Activated T-cell treated with anti-CD3 and anti-CD28 coated beads, Interleukin-2, amount 50 U/mL, for 72 hours (primary cell): ENCODE results near the gene GPC5. TPM values are rescaled to one million over a fixed set of nuclear protein-coding genes. Genes with fewer than 3 reads are reported as not detected.
"Not testable (repeated sequence)": the region's sequence is repeated elsewhere in the genome, so short reads cannot be mapped to it uniquely, and the experiment has no call there.

ENCODE experiments used
- ATAC-seq, 2 donors: fragments of 150-1000 bp; cut with Tn5 transposase; replicated peaks in 1 of 2; 2 replicates each; pipeline ENCODE4 v1.10.0; 2021; ENCODE audit warnings: moderate library complexity in 2 of 2, mild to moderate bottlenecking in 1 of 2
- DNase-seq, 2 donors: peaks; one replicate each; pipeline ENCODE4 v3.0.0; 2021 to 2022; ENCODE audit warnings: mixed read lengths in 1 of 2
- H3K27ac Mint-ChIP-seq: one replicate; pipeline ENCODE4 v1.8.0; 2022; ENCODE audit warnings: mild to moderate bottlenecking, moderate library complexity, mixed read lengths
- H3K27me3 Mint-ChIP-seq: one replicate; pipeline ENCODE4 v1.8.0; 2022; ENCODE audit warnings: low read depth, mixed read lengths
- H3K36me3 Mint-ChIP-seq, 2 donors: one replicate each; pipeline ENCODE4 v1.8.0; 2022; ENCODE audit warnings: mixed read lengths in 2 of 2, mild to moderate bottlenecking in 1 of 2; ENCODE audit not compliant: insufficient read depth in 2 of 2
- H3K4me1 Mint-ChIP-seq: one replicate; pipeline ENCODE4 v1.8.0; 2022; ENCODE audit warnings: low read depth, mixed read lengths
- H3K4me3 Mint-ChIP-seq, 2 donors: one replicate each; pipeline ENCODE4 v1.8.0; 2022; ENCODE audit warnings: mild to moderate bottlenecking in 2 of 2, mixed read lengths in 2 of 2, moderate library complexity in 2 of 2
- H3K9me3 Mint-ChIP-seq, 2 donors: one replicate each; pipeline ENCODE4 v1.8.0; 2022; ENCODE audit warnings: mixed read lengths in 2 of 2
- total RNA-seq, 2 donors: library from RNA; stranded (reverse); gene quantifications; one replicate each; pipeline ENCODE4 v1.2.3, GENCODE V29; 2022

The GPC5 gene
- total RNA-seq, 2 donors from 2014 or later: 0.14 TPM; not detected in 1

DNA sequence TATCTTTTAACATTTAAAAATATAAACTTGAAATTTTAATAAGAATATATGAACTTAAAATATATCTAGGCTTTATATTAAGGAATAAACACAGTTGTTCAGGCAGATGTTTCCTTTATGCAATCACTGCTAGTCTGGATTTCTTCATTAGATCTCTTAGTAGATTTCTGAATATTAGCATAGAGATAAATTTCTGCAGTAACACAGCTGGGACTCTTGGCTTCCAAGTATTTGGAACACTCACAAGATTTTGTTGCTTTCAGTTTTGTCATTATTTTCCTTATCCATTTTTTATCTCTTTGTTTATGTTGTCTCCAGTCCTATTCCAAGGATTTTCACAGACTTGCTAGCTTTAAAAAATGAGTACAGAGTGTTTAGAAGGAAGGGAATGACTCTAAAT lies 857.1 kb downstream of the GPC5 start:
- ATAC-seq (no peak), DNase-seq (no peak)
- H3K27me3 Mint-ChIP-seq: no peaks in the 10 kb centered on the region
- no peaks in the 10 kb centered on the region for H3K36me3 Mint-ChIP-seq
- peaks cover 2 to 4% of the 10 kb centered on the region in 2 donors for H3K9me3 Mint-ChIP-seq
- no peak overlapping the region for H3K4me3 Mint-ChIP-seq
- H3K27ac Mint-ChIP-seq: no peak overlapping the region
- no peaks in the 10 kb centered on the region for H3K4me1 Mint-ChIP-seq

- H3K27me3 Mint-ChIP-seq: no peaks in the 10 kb centered on the region
- no peak overlapping the region for H3K4me3 Mint-ChIP-seq
- no peaks in the 10 kb centered on the region for H3K36me3 Mint-ChIP-seq
- ATAC-seq (no peak), DNase-seq (no peak)
- H3K9me3 Mint-ChIP-seq: peaks cover 3 to 4% of the 10 kb centered on the region in 2 donors
- H3K4me1 Mint-ChIP-seq: no peaks in the 10 kb centered on the region
- no peak overlapping the region for H3K27ac Mint-ChIP-seq
These were observed 857.8 kb downstream of the GPC5 start for GRCh38 chr13:92256211-92256610.

DNA sequence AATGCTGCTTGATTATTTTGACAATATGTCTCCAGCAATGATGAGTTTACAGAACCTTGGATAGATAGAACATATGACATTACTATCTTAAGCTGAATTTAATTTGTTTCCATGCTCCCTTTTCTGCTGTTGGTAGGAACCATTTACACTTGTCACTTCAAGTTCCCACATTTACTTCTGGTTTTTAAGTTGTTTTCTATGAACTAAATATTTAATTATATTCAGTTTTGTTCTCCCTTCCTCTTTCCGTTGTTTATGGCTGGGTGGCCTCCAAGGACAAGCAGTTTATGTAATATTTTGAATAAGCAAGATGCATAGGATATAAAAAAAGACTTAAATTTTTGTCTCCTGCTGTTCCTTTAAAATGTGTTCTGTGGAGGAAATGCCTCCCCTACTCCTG lies 860.6 kb downstream of the GPC5 start:
- DNase-seq (no peak), ATAC-seq (no peak)
- Mint-ChIP-seq H3K9me3 (peaks cover 2 to 3% of the 10 kb centered on the region in 2 donors), H3K27me3 (no peaks in the 10 kb centered on the region), H3K4me3 (no peak overlapping the region), H3K4me1 (no peaks in the 10 kb centered on the region), H3K27ac (no peak overlapping the region), H3K36me3 (no peaks in the 10 kb centered on the region)

GRCh38 chr13:92259523-92259922 lies 861.1 kb downstream of the GPC5 start:
- Mint-ChIP-seq H3K9me3 (peaks cover 2 to 3% of the 10 kb centered on the region in 2 donors), H3K27me3 (no peaks in the 10 kb centered on the region), H3K36me3 (no peaks in the 10 kb centered on the region), H3K4me1 (no peaks in the 10 kb centered on the region), H3K27ac (no peak overlapping the region), H3K4me3 (no peak overlapping the region)
- DNase-seq (no peak), ATAC-seq (no peak)

DNA sequence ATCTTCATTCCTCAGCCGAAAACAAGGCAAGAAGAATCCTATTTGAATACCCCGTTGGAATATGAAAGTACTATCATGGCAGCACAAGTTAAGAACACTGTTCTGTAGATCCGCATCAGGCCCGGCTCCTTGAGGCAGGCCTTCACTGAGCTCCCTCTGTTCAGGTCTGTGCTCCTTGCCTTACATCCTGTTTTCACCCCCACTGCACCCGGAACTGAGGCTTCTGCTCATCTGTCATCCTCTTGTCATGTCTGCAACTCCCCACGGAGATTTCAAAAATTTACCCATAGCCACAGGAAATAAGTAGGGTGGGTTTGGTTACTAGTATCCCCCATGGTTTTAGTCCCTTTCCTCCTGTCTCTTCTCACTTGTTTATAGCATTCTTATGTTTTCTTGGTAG lies 861.9 kb downstream of the GPC5 start:
- no peaks in the 10 kb centered on the region for H3K4me1 Mint-ChIP-seq
- ATAC-seq: no peak
- DNase-seq: no peak
- H3K27me3 Mint-ChIP-seq: no peaks in the 10 kb centered on the region
- H3K4me3 Mint-ChIP-seq: no peak overlapping the region
- no peak overlapping the region for H3K27ac Mint-ChIP-seq
- H3K9me3 Mint-ChIP-seq: peaks cover 2 to 4% of the 10 kb centered on the region in 2 donors
- H3K36me3 Mint-ChIP-seq: no peaks in the 10 kb centered on the region

- Mint-ChIP-seq H3K9me3 (peaks cover 2 to 6% of the 10 kb centered on the region in 2 donors), H3K27me3 (no peaks in the 10 kb centered on the region), H3K4me3 (no peak overlapping the region), H3K27ac (no peak overlapping the region), H3K4me1 (no peaks in the 10 kb centered on the region), H3K36me3 (no peaks in the 10 kb centered on the region)
- ATAC-seq: no peak
- no peak for DNase-seq
These were observed 863.8 kb downstream of the GPC5 start for GRCh38 chr13:92262100-92262788.

DNA sequence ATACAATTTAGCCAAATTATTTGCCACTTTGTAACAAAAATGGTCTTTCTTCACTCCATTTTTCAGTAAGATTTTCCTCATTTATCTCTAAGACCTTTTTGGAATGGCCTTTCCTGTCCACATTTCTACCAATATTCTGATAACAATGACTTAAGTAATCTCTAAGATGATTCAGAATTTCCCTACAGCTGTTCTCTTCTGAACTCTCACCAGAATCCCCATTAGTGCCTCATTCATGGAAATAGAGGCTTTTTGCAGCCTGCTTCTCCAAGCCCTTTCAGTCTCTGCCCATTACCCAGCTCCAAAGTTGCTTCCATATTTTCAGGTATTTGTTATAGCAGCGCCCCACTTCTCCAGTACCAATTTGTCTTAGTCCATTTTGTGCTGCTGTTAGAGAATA lies 867.0 kb downstream of the GPC5 start:
- Mint-ChIP-seq H3K27me3 (no peaks in the 10 kb centered on the region), H3K9me3 (peaks cover 2 to 5% of the 10 kb centered on the region in 2 donors)
- no peak for ATAC-seq

DNA sequence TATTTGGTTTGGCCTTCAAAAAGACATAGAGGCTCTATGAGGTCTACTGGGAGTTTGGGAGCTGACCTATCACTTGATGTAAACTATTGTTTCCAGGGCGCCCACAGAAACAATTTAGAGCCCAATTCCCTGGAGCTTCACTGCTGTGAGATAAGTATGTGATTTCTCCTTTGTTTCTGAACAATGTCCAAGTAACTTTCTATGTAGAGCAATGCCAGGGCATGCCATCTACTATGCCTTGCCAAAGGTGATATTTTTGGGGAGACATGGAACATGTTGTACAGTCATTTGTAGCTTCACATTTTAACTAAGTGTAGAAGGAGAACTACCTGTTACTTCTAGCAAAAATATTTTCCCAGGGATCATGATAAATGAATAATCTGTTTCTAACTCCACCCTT lies 872.6 kb downstream of the GPC5 start:
- Mint-ChIP-seq H3K4me3 (no peak overlapping the region), H3K36me3 (no peaks in the 10 kb centered on the region), H3K27me3 (no peaks in the 10 kb centered on the region), H3K4me1 (no peaks in the 10 kb centered on the region), H3K9me3 (peaks cover 2 to 8% of the 10 kb centered on the region in 2 donors), H3K27ac (no peak overlapping the region)
- DNase-seq (no peak), ATAC-seq (no peak)

More for the DNA sequence above, 867.0 kb downstream of the GPC5 start:
- Mint-ChIP-seq H3K27ac (no peak overlapping the region), H3K4me3 (no peak overlapping the region), H3K36me3 (no peaks in the 10 kb centered on the region), H3K4me1 (no peaks in the 10 kb centered on the region)
- no peak for DNase-seq

DNA sequence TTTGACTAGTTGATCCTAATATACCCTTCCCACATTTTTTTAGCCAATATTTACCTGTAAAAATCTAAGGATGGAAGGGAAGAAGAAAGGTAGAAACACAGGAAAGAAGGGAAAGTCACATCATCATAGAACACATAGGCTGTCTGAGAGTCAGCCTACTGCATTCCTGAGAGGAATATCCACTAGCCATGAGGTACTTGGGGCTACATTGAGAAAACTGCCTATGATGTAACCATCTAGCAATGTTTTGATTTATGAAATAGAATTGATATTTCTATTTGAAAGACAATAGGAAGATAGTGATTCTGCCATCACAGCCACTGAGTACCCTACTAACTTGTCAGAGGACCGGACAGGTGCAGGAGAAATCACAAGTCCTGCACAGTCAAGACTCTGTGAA lies 873.8 kb downstream of the GPC5 start:
- Mint-ChIP-seq H3K4me3 (no peak overlapping the region), H3K27ac (no peak overlapping the region), H3K36me3 (no peaks in the 10 kb centered on the region), H3K27me3 (no peaks in the 10 kb centered on the region), H3K9me3 (peaks cover 2 to 7% of the 10 kb centered on the region in 2 donors), H3K4me1 (no peaks in the 10 kb centered on the region)
- no peak for ATAC-seq
- DNase-seq: no peak

- ATAC-seq, H3K27me3 Mint-ChIP-seq, DNase-seq, H3K4me1 Mint-ChIP-seq, H3K4me3 Mint-ChIP-seq, H3K9me3 Mint-ChIP-seq, H3K27ac Mint-ChIP-seq, H3K36me3 Mint-ChIP-seq: not testable (repeated sequence)
These were observed 882.6 kb downstream of the GPC5 start for GRCh38 chr13:92280986-92281385.

DNA sequence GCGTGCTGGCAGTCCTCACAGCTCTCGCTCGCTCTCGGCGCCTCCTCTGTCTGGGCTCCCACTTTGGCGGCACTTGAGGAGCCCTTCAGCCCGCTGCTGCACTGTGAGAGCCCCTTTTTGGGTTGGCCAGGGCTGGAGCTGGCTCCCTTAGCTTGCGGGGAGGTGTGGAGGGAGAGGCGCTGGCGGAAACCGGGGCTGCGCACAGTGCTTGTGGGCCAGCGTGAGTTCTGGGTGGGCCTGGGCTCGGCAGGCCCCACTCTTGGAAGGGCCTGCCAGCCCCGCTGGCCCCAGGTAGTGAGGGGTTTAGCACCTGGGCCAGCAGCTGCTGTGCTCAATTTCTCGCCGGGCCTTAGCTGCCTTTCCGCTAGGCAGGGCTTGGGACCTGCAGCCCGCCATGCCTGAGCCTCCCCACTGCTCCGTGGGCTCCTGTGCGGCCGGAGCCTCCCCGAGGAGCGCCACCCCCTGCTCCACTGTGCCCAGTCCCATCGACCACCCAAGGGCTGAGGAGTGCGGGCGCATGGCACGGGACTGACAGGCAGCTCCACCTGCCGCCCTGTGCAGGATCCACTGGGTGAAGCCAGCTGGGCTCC lies 892.4 kb downstream of the GPC5 start:
- not testable (repeated sequence) for H3K27me3 Mint-ChIP-seq, H3K27ac Mint-ChIP-seq, H3K4me3 Mint-ChIP-seq, DNase-seq, ATAC-seq, H3K36me3 Mint-ChIP-seq, H3K4me1 Mint-ChIP-seq
- peaks cover 9 to 20% of the 10 kb centered on the region in 2 donors for H3K9me3 Mint-ChIP-seq

- H3K4me1 Mint-ChIP-seq, H3K4me3 Mint-ChIP-seq, ATAC-seq, DNase-seq, H3K27me3 Mint-ChIP-seq, H3K27ac Mint-ChIP-seq, H3K36me3 Mint-ChIP-seq: not testable (repeated sequence)
- peaks cover 8 to 18% of the 10 kb centered on the region in 2 donors for H3K9me3 Mint-ChIP-seq
These were observed 896.1 kb downstream of the GPC5 start for GRCh38 chr13:92294533-92294932.

DNA sequence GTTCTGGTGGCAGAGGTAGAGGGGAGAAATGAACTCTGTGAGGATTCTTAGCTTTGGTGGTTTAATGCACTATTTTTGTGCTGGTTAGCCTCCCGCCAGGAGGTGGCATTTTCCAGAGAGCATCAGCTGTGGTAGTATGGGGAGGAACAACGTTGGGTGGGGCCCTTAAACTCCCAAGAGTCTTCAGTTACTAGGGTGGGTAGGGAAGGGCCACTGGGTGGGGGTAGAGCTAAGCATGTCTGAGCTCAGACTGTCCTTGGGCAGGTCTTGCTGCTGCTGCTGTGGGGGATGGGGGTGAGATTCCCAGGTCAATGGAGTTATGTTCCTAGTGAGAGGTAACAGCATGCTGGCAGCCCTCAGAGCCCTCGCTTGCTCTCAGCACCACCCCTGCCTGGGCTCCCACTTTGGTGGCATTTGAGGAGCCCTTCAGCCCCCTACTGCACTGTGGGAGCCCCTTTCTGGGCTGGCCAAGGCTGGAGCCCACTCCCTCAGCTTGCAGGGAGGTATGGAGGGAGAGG lies 897.8 kb downstream of the GPC5 start:
- H3K27ac Mint-ChIP-seq, ATAC-seq, H3K4me1 Mint-ChIP-seq, H3K4me3 Mint-ChIP-seq, H3K27me3 Mint-ChIP-seq, H3K36me3 Mint-ChIP-seq, DNase-seq: not testable (repeated sequence)
- peaks cover 6 to 18% of the 10 kb centered on the region in 2 donors for H3K9me3 Mint-ChIP-seq
